Coronary artery (tissue), 2 donors: ENCODE data around the gene PLXNA3.

Experiments used
- DNase-seq: peaks from one replicate; pipeline ENCODE4 v3.0.0-alpha.2; 2017; ENCODE audit warnings: low spot score
- H3K27ac ChIP-seq, 2 donors: fragments of 200-600 bp; sonication (generic); one replicate each; pipeline ENCODE4 v1.5.1; 2016 to 2019
- H3K4me3 ChIP-seq: fragments of 200-600 bp; sonication (generic); 2 replicates; pipeline ENCODE4 v1.5.1; 2016; ENCODE audit warnings: mild to moderate bottlenecking, moderate library complexity
- CTCF ChIP-seq: fragments of 200-600 bp; sonication (generic); IDR thresholded peaks from one replicate; pipeline ENCODE4 v1.5.1; 2019; ENCODE audit warnings: antibody characterized with exemption

The PLXNA3 gene

GRCh38 chrX:154511761-154512160 is 53.7 kb downstream of the PLXNA3 start:
- DNase-seq = no peak
- no peak overlapping the region for H3K4me3 ChIP-seq
- TF ChIP-seq CTCF = no peak
- no peak overlapping the region for H3K27ac ChIP-seq

DNA sequence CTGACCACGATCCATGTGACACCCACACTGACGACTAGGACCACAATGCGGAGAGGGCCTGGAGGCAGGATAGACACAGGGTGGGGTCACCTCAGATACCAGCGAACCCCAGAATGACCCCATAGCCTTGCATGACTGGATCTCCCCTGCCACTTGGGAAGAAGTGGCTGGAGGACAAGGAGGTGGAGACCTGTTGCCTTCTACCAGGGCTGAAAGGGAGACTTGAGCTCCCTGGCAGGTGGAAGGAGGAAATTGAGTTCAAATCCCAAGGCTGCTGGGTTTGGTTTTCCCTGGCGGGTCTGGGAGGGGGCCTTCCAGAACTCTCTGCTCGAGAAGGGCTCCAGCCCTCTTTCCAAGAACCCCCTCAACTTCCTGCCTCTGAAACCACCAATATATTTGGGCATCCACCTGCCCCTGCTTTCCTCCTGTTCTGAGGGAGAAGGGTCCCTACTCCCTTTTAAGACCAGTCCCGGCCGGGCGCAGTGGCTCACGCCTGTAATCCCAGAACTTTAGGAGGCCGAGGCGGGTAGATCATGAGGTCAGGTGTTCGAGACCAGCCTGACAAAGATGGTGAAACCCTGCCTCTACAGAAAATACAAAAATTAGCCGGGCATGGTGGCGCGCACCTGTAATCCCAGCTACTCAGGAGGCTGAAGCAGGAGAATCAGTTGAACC is 54.9 kb downstream of the PLXNA3 start:
- DNase-seq = no peak
- no peak for TF ChIP-seq CTCF
- H3K27ac ChIP-seq = no peak overlapping the region
- no peak overlapping the region for H3K4me3 ChIP-seq

GRCh38 chrX:154513716-154514115 is 55.6 kb downstream of the PLXNA3 start:
- TF ChIP-seq CTCF = no peak
- H3K27ac ChIP-seq = no peak overlapping the region
- DNase-seq = no peak
- no peak overlapping the region for H3K4me3 ChIP-seq

GRCh38 chrX:154515090-154515965 is 57.2 kb downstream of the PLXNA3 start:
- H3K4me3 ChIP-seq = peak overlapping the region; percentile 78
- TF ChIP-seq CTCF = no peak
- DNase-seq = no peak
- H3K27ac ChIP-seq = peak overlapping the region; percentile 48 to 90

DNA sequence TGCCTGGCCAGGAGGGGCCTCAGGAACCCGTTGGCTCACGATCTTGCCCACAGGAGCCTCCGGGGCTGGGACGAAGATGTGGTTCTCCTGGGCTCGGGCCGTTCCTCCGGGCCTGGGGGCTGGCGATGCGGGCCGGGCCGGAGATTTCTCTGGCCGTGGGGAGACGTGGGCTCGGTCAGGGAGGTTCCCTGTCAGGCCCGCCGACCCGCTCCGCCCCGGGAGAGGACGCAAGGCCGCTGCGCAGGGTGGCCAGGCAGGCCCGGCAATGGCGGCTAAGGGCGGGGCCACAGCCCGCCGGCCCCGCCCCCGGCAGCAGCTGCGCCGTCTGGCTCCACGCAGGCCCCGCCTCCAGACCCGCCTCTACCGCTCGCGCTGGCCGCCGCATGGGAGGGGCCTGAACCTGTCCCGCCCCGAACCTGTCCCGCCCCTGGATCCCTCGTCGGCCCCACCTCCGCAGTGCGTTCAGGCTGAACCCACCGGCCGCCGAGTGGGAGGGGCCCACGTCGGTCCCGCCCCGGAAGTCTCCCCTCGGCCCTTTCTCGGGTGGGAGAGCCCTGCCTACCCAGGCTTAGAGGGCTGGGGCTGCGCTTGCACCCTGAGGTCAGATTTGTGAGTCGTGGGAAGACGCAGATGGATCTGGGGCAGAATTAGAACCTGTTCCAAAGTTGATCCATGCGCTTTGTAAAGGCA is 58.0 kb downstream of the PLXNA3 start, which contains the start of gene FAM3A:
Gene FAM3A, minus strand, starts transcription at position 267 of the 690 bp plus-strand sequence. CDS start 460 bp downstream, outside the sequence.
- no peak for TF ChIP-seq CTCF
- Histone ChIP-seq H3K4me3 (peak within 1 kb of the TSS; percentile 78), H3K27ac (peak within 1 kb of the TSS; percentile 48 to 90)
- DNase-seq = peak; percentile 94

- Histone ChIP-seq H3K27ac (peak overlapping the region; percentile 48 to 90), H3K4me3 (peak overlapping the region; percentile 78)
- DNase-seq = no peak
- no peak for TF ChIP-seq CTCF
Measured at GRCh38 chrX:154516656-154517100, 58.6 kb downstream of the PLXNA3 start.
